HG02870 (cell line): Measurements from ENCODE around the gene RBMS3.

Experiments used
- ATAC-seq: cut with Tn5 transposase; IDR thresholded peaks from one replicate; pipeline ENCODE4 v1.9.1; 2021; ENCODE audit warnings: mild to moderate bottlenecking, moderate library complexity; ENCODE audit not compliant: unreplicated experiment

The RBMS3 gene

DNA sequence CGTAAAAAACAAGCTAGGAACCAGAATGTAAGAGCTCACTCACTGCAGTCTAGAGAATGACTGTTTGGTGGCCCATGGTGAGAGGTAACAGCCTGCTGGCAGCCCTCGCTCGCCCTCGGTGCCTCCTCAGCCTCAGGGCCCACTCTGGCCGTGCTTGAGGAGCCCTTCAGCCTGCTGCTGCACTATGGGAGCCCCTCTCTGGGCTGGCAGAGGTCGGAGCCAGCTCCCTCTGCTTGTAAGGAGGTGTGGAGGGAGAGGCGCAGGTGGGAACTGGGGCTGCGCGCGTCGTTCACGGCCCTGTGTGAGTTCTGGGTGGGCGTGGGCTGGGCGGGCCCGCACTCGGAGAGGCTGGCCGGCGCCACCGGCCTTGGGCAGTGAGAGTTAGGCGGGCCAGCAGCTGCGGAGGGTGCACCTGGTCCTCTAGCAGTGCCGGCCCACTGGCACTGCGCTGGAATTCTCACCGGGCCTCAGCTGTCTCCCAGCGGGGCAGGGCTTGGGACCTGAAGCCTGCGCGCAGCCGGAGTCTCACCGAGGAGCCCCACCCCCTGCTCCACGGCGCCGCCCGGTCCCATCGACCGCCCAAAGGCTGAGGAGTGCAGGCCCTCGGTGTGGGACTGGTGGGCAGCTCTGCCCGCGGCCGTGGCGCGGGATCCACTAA lies 420.6 kb downstream of the RBMS3 start:
- ATAC-seq: no peak

- ATAC-seq: no peak
Measured at GRCh38 chr3:29705906-29706844, 425.3 kb downstream of the RBMS3 start.

GRCh38 chr3:29708884-29709283 lies 428.0 kb downstream of the RBMS3 start:
- ATAC-seq: no peak

DNA sequence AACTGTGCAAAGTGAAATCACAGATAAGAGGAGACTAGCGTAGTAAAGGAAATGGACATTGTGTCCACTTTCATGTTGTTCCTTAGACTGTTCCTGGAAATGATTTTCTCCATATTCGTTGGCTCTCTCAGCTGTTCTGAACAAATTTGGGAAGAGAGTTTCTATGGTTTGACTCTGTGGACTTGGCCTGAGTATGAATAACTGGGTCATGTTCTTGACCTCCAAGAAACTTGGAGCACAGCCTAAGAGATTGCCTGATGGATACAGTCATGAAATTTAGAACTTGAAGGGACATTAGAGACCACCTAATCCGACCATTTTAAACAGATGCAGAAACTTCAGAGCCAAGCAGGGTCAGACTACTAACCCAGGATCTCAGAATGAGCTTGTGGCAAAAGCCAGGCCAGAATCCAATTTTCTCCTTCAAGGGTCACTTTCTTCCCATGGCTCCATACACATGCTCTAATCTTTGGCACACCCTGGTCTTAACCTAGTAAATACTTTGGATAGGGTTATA lies 430.4 kb downstream of the RBMS3 start:
- ATAC-seq: no peak

GRCh38 chr3:29716213-29716612 lies 435.3 kb downstream of the RBMS3 start:
- ATAC-seq: no peak

DNA sequence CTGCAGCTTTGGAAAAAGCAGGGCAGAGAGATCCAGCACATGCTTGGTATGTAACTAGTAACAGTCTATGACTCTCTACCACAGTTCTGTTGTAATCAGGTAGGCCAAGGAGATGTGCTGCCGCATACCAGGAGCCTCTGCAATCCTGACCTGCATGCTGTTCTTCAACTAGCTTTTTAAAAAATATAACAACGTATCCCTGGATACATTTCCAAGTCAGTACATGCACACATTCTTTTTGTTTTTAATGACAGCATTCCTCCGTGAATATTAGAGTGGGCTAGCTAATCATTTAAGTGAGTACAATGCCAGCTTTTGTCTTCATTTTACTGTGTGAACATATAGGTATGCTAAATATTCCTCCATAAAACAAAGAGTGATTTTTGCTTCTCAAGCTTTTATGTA lies 437.8 kb downstream of the RBMS3 start:
- no peak for ATAC-seq

DNA sequence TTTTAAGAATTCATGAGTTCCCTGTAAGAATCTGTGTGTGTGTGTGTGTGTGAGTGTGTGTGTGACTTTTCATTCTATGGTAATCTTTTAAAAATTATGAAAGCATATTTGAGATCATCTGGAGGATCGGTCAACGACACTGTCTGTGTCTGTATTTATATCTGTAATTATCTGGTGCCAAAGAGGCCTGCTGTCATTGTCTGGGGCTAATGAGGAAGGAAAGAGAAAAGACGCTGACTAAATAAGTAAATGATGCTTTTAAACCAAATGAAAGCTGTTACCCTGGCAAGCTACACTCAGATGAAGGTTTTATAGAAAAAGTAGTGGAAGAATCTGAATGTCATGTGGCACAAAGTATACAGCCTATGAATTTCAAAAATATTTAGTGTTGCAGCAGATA lies 439.8 kb downstream of the RBMS3 start:
- ATAC-seq: no peak

DNA sequence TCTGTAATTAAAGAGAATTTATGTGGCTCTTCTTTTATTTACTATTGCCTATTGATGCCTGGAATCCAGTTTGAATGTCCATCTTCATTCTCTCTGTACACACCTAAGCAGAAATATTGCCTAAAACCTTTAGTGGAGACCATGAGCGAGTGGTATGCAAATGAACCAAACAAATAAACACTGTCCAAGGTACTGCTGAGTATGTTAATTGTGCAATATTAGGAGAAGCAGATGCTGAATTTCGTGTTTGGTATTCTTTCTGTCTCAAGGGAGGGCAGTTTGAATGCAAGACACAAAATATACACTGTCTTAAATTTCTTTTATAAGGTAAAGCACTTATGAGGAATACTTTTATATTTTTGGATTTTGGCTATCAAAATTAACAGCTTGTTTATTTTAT lies 440.9 kb downstream of the RBMS3 start:
- ATAC-seq: no peak

DNA sequence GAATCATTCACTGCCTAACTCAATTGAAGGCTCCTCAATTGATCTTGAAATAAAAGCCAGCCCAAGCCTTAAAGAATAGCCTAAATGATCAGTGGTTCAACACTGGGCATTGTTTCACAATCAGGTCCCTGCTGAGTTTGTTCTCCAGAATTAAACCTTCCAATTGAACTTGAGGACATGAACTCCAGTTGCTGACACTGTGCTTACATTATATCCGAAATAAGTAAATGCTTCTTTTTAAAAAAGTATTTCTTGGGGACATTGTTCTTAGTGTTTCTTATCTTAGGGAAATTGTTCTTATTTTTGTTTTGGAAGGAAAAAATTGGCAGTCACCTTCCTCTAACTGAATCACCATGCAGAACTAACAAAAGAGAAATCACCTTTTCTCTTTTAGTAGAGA lies 450.2 kb downstream of the RBMS3 start:
- ATAC-seq: no peak

DNA sequence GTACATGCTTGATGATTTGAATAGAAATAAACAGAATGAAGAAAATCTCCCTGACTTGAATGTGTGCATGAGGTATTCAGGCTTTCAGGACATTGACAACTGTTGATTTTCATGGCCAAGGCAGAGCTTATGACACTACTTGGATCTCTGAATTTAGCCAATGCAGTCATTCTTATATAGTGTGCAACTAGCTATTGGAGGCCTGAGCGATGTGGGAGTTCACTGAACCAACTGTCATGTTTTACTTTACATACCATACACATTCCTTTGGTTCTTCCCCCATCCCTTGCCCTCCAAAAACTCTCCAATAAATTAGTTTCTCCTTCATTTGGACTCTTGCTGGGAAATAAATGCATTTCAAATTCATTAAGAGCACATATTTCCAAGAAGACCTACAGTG lies 460.4 kb downstream of the RBMS3 start:
- no peak for ATAC-seq

- ATAC-seq: no peak
Measured at GRCh38 chr3:29745232-29745870, 464.5 kb downstream of the RBMS3 start.

DNA sequence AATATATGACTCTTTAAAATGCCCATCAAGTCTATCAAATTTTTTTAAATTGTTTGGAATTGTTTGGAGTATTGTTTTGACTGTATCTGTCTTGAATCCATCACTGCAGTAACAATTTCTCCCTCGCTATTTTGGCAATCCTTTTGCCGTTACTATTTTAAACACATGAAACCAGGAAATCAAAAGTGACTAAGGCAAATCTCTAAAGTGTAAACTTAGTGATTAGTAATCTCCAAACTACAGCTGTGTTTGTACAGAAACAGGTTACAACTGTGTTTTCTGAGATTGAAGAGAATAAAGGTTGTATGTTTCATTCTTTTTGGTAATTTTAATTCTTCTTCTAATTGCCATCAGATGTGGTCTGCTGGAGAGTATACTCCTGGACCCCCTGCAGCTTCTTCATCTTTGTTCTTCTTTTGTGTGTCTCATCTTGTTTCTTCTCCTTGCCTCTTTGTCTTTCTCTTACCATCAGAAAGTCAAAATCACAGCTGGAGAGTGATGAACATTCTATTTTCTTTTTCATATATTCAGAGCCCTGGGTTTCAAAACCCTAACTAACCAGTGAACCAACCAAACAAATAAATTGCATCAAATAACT lies 465.4 kb downstream of the RBMS3 start:
- no peak for ATAC-seq

- ATAC-seq: no peak
Measured at GRCh38 chr3:29747991-29748390, 467.1 kb downstream of the RBMS3 start.

DNA sequence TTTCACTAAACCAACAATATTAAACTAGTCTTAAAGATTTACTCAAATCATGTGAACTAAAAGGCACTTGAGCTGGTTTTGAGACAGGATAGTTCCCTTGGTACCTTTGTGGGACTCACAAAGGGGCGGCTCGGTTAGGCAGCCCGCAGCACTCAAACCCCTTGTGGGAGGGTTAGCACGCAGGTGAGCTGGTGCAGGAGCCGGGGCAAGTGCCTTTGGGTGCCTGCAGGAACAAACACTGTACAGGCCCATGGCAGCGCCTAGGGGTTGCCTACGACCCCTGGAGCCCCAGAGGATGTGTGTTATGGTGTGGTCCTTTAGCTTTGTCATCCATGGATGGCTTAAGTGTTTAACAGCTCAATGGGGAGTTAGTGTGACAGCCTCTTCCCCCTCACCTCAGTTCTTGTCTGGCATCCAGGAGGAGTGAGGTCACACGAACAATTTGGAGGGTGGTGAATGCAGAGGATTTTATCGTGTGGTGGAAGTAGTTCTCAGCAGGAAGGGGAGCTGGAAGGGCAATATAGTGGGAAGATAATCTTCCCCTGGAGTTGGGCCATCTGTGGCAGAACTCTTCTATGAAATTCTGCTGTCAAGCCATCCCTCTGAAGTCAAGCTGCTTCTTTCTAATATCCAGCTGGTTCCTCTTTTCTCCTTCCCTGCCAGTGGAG lies 470.9 kb downstream of the RBMS3 start:
- no peak for ATAC-seq

- ATAC-seq: peak; percentile 76
Measured at GRCh38 chr3:29754346-29754745, 473.5 kb downstream of the RBMS3 start.

- ATAC-seq: no peak
Measured at GRCh38 chr3:29755416-29755815, 474.5 kb downstream of the RBMS3 start.

DNA sequence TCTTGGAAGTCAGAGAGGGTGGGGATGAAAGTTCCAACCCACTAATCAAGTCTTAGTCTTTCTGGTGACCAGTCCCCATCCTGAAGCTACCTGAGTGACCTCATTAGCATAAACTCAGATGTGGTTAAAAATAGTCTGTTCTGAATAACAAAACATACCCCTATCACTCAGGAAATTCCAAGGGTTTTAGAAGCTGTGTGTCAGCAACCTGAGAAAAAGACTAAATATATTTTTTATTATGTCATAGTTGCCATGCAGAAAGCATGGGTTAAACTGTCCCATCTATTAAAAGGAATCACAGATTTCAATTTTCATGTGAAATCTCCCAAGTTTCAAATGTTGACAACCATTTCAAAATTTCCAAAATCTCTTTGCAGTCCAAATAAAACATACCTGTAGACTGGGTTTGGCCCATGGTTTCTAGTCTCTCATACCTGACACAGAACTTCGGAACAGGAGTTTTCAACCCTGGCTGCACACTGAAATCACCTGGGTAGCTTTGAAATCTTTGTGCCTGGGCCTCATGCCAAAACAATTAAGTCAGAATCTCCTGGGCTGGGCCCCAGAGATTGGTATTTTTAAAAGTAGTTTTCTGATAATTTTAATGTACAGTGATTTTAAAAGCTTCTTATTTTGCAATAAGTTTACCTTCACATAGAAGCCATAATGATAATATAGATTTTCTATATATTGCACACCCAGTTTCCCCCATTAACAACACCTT lies 476.3 kb downstream of the RBMS3 start:
- no peak for ATAC-seq

GRCh38 chr3:29758108-29758433 lies 477.2 kb downstream of the RBMS3 start:
- ATAC-seq: no peak

DNA sequence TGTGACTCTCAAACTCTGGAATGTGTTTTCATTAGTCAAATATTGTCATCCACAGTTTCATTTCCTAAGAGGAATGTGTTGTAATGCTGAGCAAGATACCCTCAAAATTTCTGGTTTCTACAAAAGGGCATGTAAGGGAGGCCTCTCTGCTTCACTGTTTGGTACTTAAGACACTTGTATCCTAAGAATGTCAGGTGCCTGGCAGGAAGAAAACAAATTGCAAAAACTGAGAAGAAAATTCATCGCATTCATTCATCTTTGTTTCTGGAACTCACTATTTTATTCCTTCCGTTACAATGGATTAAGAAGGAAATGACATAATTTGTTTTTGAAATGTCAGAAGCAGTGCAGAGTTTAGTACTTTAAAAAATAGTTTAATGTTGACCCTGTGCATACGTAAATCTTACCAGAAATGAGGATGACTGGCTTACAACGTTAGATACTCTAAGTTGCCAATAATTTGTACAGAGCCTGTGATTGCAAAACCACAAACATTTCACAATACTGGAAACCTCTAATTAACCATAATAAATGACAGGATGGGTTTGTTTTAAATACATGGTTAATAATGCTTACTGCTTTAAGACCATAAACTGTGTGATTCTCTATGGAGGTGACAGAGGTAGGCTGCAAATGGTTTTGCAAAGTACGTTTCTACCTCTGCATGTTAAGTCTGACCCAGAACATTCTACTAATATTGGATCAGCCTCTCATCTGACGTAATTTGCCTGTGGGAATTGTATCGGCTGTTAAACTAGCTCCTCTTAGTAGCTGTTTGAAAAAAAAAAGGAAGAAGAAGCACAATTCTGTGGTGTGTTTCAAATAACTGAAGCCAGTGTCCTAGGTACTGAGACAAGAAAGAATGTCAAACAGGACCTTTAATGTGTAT lies 477.8 kb downstream of the RBMS3 start:
- no peak for ATAC-seq
